IPS DF 6.9 (cell line): ENCODE measurements around the gene NXPH4.

Source experiments
- DNase-seq: peaks from one replicate; pipeline ENCODE4 v3.0.0-alpha.2; 2013; ENCODE audit warnings: low read depth, low spot score
- H3K27ac ChIP-seq: one replicate; pipeline ENCODE4 v1.5.1; 2013; ENCODE audit warnings: low read length, control low read depth
- H3K27me3 ChIP-seq: 2 replicates; pipeline ENCODE4 v1.6.1; 2013; ENCODE audit warnings: mild to moderate bottlenecking, low read length; ENCODE audit not compliant: control insufficient read depth, insufficient read depth
- H3K36me3 ChIP-seq: 2 replicates; pipeline ENCODE4 v1.6.1; 2013; ENCODE audit warnings: low read length; ENCODE audit not compliant: control insufficient read depth, insufficient read depth
- H3K4me1 ChIP-seq: 2 replicates; pipeline ENCODE4 v1.6.1; 2013; ENCODE audit warnings: low read length; ENCODE audit not compliant: control insufficient read depth, insufficient read depth
- H3K4me3 ChIP-seq: 2 replicates; pipeline ENCODE4 v1.5.1; 2013; ENCODE audit warnings: mild to moderate bottlenecking, low read length
- H3K9me3 ChIP-seq: 2 replicates; pipeline ENCODE4 v1.6.1; 2013; ENCODE audit warnings: low read length, inconsistent platforms; ENCODE audit not compliant: control insufficient read depth, insufficient read depth
- WGBS: extraction: QIAGEN DNeasy Blood & Tissue Kit; methylation state at CpG from one replicate; pipeline ENCODE4 v1.1.7; 2013; ENCODE audit warnings: mixed read lengths, missing lambda C conversion rate; ENCODE audit not compliant: insufficient read length, insufficient coverage; 5-methylcytosine and 5-hydroxymethylcytosine counted together

NXPH4 gene

DNA sequence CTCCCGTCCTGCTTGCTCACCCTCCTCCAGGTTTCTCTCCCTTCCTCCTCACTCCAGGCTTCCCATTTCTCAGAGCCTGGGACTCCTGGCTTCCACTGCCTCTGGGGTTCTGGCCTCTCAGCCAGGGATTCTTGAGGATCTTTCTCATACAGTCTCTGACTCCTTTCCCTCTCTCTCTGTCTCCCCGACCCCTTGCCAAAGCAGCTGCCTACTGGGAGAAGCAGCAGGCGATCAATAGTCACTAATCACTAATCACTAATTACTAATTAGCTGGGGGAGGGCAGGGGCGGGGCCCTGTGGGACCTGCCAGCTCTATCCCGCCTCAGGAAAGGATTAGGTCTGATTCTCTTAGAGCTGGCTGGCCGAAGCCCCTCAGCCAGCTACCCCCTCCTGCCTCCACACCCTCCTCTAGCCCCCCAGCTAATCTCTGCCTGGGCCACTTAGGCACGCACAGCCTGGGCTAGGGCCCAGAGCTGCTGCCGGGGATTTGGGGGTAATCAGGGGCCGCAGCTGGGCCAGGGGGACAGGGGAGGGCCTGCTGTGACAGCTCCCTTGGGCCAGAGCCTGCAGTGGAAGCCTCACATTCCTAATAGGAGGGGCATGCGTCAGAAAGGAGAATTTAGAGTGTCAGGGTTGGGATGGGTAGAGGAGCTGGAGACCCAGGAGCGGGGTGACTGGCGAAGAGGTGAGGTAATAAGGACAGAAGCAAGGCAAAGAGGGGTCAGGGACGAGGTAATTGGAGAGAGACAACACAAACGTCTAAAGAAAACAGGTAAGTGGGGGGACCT is 2.8 kb downstream of the NXPH4 start:
- peaks cover 87% of the 10 kb centered on the region for H3K27me3 ChIP-seq
- no peak overlapping the region for H3K4me3 ChIP-seq
- WGBS, result no CpG with 5 or more reads among the region's 14 CpGs
- no peak for DNase-seq
- no peaks in the 10 kb centered on the region for H3K9me3 ChIP-seq
- H3K36me3 ChIP-seq, result no peaks in the 10 kb centered on the region
- H3K4me1 ChIP-seq, result peaks cover 19% of the 10 kb centered on the region
- no peak overlapping the region for H3K27ac ChIP-seq

DNA sequence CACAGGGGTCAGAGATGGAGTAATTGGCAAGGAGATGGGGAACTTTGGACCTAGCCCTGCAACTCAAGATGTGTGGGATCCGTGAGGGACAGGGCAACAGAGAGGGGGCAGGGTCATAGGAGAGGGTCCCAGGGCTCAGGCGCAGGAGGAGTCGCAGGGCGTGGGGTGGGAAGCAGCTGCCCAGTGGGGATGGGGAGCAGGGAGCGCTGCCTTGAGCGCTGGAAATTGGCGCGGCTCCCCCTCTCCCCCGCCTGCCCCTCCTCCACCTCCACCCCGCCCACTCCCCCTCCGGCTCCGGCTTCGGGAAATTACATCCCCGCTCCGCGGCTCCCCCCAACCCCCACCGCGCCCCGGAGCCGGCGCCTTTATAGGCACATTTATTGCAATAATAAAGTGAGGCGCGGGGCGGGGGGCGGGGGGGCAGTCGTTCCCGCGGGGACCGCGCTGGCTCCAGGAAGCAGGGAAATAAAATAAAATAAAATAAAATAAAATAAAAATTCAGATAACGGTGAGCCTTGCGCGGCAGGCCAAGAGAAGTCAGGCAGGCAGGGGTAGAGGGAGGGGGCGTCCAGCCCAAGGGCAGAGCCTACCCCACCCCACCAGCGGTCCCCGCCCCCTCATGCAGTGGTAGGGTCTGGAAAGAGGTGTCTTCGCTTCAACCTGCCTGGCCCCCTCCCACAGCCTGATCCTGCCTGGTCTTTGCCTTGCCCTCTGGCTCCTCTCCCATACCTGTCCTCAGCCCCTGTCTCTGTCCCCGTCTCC is 3.6 kb downstream of the NXPH4 start:
- no peaks in the 10 kb centered on the region for H3K9me3 ChIP-seq
- H3K27ac ChIP-seq, result no peak overlapping the region
- peaks cover 86% of the 10 kb centered on the region for H3K27me3 ChIP-seq
- WGBS, result no CpG with 5 or more reads among the region's 38 CpGs
- peaks cover 16% of the 10 kb centered on the region for H3K4me1 ChIP-seq
- no peaks in the 10 kb centered on the region for H3K36me3 ChIP-seq
- no peak overlapping the region for H3K4me3 ChIP-seq
- DNase-seq, result no peak

DNA sequence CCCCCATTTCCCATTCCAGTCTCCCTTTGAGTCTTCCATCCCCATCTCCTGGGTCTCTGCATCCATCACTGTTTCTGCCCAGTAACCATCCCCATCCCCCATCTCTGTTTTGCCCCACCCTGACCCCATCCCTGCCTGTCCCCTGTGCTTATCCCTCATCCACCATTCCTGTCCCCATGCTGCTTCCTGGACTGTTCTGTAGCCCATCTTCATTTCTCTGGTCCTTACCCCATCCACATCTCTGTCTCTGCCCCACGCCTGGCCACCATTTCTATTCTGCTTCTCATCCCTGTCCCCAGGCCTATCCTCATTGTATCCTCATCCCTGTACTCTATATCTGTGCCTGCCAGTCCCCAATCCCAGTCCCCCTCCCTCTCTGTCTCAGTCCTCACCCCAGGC is 4.2 kb downstream of the NXPH4 start:
- Histone ChIP-seq H3K4me3 (no peak overlapping the region), H3K27ac (no peak overlapping the region), H3K4me1 (peaks cover 14% of the 10 kb centered on the region), H3K27me3 (peaks cover 86% of the 10 kb centered on the region), H3K36me3 (no peaks in the 10 kb centered on the region), H3K9me3 (no peaks in the 10 kb centered on the region)
- no CpG with 5 or more reads among the region's 1 CpG for WGBS
- no peak for DNase-seq

DNA sequence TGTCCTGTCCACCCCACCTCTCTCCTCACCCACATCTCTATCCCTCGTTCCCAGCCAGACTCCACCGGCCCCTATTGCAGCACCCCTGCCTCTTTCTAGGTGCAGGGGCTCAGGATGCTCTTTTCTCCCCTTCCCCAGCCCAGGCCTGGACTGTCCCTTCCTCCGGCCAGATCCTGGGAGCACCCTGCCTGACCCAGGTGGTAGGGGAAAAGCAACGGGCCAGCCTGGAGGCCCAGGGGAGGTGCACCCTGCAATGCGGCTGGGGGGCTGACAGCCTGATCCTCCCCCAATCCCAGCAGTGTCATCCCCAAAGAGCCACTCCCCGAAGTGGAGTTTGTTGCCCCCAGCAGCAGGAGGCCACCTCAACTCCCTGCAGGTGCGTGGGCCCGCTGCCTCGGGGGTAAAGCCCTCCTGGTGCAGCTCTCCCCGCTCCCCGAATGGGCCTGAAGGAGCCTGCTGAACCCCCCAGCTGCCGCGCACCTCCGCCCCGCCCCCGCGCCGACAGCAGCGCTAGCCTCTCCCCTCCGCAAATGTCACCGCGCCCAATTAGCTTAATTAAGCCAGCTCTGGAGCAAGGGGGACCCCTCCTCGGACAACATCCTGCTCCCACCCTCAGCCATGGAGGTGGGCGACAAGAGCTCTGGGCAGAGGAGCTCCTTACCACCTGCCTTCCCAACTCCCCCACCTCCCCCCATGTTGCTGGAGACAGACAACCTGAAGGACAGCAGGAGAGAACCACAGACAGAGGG is 4.7 kb downstream of the NXPH4 start:
- Histone ChIP-seq H3K27me3 (peaks cover 87% of the 10 kb centered on the region), H3K9me3 (no peaks in the 10 kb centered on the region), H3K4me1 (peaks cover 16% of the 10 kb centered on the region), H3K4me3 (no peak overlapping the region), H3K27ac (no peak overlapping the region), H3K36me3 (no peaks in the 10 kb centered on the region)
- no peak for DNase-seq
- no CpG with 5 or more reads among the region's 24 CpGs for WGBS

DNA sequence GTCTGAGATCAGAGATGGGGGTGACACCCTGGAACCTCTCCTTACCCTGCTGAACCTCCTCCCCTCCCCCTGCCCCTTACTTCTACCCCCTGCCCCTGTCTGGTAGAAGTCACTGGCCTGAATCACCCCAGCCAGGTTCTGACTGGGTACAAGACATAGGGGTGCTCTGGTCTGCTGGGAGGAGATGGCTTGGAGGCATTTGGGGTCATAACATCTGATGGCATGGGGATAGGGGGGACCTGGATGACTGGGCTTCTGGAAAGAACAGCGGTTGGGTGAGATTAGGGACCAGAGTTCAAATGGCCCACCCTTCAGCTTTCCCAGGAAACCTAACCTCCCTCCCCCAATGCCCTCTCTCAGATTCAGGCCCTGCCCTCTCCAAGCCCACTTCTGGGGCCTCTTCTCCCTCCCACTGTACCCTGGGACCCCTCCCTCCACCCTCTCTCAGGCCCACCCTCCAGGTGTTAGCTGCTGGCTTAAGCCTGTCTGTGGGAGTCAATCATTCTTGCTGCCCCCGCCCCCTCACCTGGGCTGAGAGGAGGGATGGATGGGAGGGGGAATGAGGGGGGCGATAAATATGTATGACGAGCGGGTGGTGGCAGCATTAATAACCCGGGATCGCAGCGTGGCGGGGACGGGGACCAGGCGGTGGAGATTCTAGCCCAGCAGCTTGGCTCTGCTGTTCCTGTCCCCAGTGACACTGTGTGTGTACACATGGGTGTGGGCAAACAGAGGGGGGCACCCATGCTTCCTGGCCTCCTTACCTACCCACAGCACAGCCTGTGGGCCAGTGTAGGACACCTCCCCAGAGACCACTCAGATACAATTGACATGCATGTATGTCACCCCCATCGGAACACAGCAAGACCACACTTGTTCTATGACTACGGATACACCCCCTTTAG is 5.9 kb downstream of the NXPH4 start:
- no peak overlapping the region for H3K4me3 ChIP-seq
- H3K36me3 ChIP-seq, result no peaks in the 10 kb centered on the region
- H3K4me1 ChIP-seq, result peaks cover 15% of the 10 kb centered on the region
- no peak for DNase-seq
- H3K9me3 ChIP-seq, result no peaks in the 10 kb centered on the region
- no CpG with 5 or more reads among the region's 13 CpGs for WGBS
- H3K27ac ChIP-seq, result no peak overlapping the region
- peaks cover 86% of the 10 kb centered on the region for H3K27me3 ChIP-seq

DNA sequence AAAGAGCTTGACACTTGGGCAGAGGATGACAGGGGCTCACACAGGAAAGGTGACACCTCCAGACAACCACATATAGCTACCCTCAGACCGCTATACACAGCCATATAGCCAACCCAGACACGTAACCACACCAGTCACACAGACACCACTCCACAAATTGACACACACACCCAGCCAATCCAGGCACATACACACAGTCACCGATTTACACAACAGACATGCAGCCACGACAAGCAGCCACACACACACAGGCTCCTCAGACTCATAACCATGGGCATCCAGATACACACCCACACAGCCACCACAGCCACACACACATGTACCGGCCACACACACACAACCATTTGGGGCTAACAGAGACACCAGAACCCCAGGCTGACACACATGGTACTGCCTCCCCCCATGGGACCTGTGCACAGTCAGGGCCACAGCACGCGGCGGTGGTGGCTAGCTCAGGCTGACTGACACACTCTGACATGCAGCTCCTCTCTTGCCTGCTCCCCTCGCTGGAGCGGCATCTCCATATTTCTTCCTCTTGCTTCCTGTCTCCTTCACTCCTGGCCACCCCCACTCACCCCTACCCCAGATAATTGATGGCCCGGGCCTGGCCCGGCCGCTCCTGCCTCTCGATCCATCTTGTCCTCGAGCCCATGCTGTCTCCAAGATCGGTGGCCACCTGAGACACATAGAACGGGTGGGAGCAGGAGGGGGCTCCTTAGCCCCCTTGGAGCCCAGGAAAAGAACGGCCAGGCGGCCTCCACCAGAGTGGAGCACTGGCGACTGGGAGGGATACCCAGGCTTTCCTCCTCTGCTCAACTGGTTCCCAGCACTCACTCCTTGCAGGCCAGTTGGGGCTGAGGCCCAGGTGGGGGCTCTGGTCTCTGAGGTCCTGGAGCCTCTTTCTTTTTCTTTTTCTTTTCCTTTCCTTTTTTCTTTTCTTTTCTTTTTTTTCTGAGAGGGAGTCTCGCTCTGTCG is 6.9 kb downstream of the NXPH4 start:
- H3K27ac ChIP-seq, result no peak overlapping the region
- WGBS, result no CpG with 5 or more reads among the region's 22 CpGs
- H3K27me3 ChIP-seq, result peaks cover 79% of the 10 kb centered on the region
- DNase-seq, result no peak
- H3K4me3 ChIP-seq, result no peak overlapping the region
- H3K9me3 ChIP-seq, result no peaks in the 10 kb centered on the region
- peaks cover 15% of the 10 kb centered on the region for H3K4me1 ChIP-seq
- no peaks in the 10 kb centered on the region for H3K36me3 ChIP-seq

DNA sequence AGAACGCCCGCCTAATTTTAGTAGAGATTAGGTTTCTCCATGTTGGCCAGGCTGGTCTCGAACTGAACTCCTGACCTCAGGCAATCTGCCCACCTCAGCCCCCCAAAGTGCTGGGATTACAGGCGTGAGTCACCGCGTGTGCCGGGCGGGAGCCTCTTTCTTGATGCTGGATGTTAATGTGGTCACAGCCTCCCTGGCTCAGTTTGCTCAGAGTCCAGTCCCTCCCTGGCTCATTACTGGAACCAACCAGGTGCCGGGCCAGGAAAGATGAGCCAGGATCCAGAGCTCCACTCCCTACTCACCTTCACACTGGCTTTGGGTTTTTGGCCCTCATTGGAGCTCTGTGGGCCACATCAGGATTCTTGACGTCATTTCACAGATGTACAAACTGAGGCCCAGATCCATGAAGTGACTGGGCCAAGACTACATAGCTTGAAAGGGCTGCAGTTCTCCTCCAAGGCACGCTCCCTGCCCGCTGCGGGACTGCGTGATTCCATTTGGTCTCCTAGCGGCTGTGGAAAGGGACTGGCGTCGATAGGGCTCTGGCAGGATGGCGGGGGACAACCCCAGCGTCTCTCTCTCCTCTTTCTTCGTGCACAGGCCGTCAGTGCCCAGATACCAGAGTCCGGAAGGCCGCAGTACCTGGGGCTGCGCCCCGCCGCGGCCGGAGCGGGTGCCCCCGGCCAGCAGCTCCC is 7.8 kb downstream of the NXPH4 start:
- peaks cover 69% of the 10 kb centered on the region for H3K27me3 ChIP-seq
- H3K9me3 ChIP-seq, result no peaks in the 10 kb centered on the region
- no peak for DNase-seq
- H3K36me3 ChIP-seq, result no peaks in the 10 kb centered on the region
- no CpG with 5 or more reads among the region's 30 CpGs for WGBS
- H3K27ac ChIP-seq, result no peak overlapping the region
- H3K4me1 ChIP-seq, result peaks cover 15% of the 10 kb centered on the region
- H3K4me3 ChIP-seq, result no peak overlapping the region

DNA sequence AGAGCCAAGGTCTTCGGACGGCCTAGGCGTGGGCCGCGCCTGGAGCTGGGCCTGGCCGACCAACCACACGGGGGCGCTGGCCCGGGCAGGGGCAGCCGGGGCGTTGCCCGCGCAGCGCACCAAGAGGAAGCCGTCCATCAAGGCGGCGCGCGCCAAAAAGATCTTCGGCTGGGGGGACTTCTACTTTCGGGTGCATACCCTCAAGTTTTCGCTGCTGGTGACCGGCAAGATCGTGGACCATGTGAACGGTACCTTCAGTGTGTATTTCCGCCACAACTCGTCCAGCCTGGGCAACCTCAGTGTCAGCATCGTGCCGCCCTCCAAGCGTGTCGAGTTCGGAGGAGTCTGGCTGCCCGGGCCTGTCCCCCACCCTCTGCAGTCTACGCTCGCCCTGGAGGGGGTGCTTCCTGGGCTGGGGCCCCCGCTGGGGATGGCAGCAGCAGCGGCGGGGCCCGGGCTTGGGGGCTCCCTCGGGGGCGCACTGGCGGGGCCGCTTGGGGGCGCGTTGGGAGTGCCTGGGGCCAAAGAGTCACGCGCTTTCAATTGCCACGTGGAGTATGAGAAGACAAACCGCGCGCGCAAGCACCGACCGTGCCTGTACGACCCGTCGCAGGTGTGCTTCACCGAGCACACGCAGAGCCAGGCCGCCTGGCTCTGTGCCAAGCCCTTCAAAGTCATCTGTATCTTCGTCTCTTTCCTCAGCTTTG is 8.5 kb downstream of the NXPH4 start:
- Histone ChIP-seq H3K9me3 (no peaks in the 10 kb centered on the region), H3K4me3 (no peak overlapping the region; the same call in 1 of the 2 replicates), H3K36me3 (no peaks in the 10 kb centered on the region), H3K27ac (no peak overlapping the region), H3K27me3 (peaks cover 63% of the 10 kb centered on the region), H3K4me1 (peaks cover 10% of the 10 kb centered on the region)
- no peak for DNase-seq
- no CpG with 5 or more reads among the region's 61 CpGs for WGBS
